Fibroblast of lung (primary cell): ENCODE measurements around the gene C10orf143.

ENCODE experiments used
- CTCF ChIP-seq, 2 donors: IDR thresholded peaks in 1 of 2; conservative IDR thresholded peaks in 1 of 2; 1 replicate in 1 of 2; 2 replicates in 1 of 2; pipeline ENCODE4 v1.5.1; 2011 to 2012; ENCODE audit warnings: low read length in 2 of 2, control low read depth in 1 of 2, inconsistent platforms in 1 of 2, low read depth in 1 of 2, mild to moderate bottlenecking in 1 of 2
- EZH2 ChIP-seq: IDR thresholded peaks from 2 replicates; pipeline ENCODE4 v1.5.1; 2012; ENCODE audit warnings: low read length, control low read depth, mild to moderate bottlenecking; ENCODE audit errors: missing control alignments

DNA sequence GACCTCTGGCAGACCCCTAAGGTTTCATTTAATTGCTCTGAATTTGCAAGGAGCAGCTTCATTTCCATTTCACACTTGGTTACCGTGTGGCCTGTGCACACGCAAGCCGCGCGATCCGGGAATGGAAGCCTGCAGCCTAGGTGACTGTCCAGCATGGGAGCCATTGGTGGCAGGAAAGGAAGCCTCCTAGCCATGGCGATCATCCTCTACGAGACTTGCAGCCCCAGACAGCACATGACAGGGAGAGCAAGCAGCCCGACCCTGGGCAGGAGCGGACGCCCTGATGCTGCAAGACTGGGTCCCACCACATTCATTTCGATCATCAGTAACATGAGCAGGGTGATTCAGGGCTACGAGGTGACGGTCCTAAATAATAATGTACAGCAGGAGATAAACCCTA lies 33.9 kb downstream of the C10orf143 start:
- no peak for TF ChIP-seq CTCF (conservative IDR thresholded peaks at IDR 0.05 in 1 of 2, IDR thresholded peaks at IDR 0.05 in 1 of 2; ENCODE audit: low read depth in 1 of 2, low read length in 2 of 2)
- TF ChIP-seq EZH2, result no peak
